GM23338 (cell line): Measurements from ENCODE around the gene SPART.

Source experiments
- CTCF ChIP-seq, 2 experiments: fragments of 200-600 bp in 1 of 2; sonication (generic) in 1 of 2; conservative IDR thresholded peaks; 2 replicates each; pipeline versions ENCODE4 v1.5.1 to v1.6.1; 2016 to 2017; ENCODE audit warnings: antibody characterized with exemption in 2 of 2, low read depth in 2 of 2, mild to moderate bottlenecking in 2 of 2, moderate library complexity in 1 of 2
- EZH2 ChIP-seq: fragments of 200-600 bp; sonication (generic); IDR thresholded peaks from one replicate; pipeline ENCODE4 v1.8.0; 2017; ENCODE audit warnings: antibody characterized with exemption, mild to moderate bottlenecking, low read depth; ENCODE audit not compliant: unreplicated experiment
- EZH2phosphoT487 ChIP-seq: fragments of 200-600 bp; sonication (generic); IDR thresholded peaks from one replicate; pipeline ENCODE4 v1.8.1; 2018; ENCODE audit warnings: antibody characterized with exemption; ENCODE audit not compliant: unreplicated experiment
- TF ChIP-seq, protein P1 (sequence below): IDR thresholded peaks from one replicate; pipeline ENCODE4 v1.6.1; 2018; ENCODE audit warnings: antibody characterized with exemption; ENCODE audit not compliant: unreplicated experiment

- TF ChIP-seq CTCF (conservative IDR thresholded peaks at IDR 0.05; ENCODE audit: low read depth in 2 of 2) (no peak), EZH2 (no peak), EZH2phosphoT487 (no peak)
- TF ChIP-seq, protein P1, sequence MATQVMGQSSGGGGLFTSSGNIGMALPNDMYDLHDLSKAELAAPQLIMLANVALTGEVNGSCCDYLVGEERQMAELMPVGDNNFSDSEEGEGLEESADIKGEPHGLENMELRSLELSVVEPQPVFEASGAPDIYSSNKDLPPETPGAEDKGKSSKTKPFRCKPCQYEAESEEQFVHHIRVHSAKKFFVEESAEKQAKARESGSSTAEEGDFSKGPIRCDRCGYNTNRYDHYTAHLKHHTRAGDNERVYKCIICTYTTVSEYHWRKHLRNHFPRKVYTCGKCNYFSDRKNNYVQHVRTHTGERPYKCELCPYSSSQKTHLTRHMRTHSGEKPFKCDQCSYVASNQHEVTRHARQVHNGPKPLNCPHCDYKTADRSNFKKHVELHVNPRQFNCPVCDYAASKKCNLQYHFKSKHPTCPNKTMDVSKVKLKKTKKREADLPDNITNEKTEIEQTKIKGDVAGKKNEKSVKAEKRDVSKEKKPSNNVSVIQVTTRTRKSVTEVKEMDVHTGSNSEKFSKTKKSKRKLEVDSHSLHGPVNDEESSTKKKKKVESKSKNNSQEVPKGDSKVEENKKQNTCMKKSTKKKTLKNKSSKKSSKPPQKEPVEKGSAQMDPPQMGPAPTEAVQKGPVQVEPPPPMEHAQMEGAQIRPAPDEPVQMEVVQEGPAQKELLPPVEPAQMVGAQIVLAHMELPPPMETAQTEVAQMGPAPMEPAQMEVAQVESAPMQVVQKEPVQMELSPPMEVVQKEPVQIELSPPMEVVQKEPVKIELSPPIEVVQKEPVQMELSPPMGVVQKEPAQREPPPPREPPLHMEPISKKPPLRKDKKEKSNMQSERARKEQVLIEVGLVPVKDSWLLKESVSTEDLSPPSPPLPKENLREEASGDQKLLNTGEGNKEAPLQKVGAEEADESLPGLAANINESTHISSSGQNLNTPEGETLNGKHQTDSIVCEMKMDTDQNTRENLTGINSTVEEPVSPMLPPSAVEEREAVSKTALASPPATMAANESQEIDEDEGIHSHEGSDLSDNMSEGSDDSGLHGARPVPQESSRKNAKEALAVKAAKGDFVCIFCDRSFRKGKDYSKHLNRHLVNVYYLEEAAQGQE, result no peak
Observed at GRCh38 chr13:36371185-36371584, 25.0 kb upstream of the SPART start.
